Lung (tissue), 4 donors: ENCODE results near the gene BPIFB3. TPM values are rescaled to one million over a fixed set of nuclear protein-coding genes. Genes with fewer than 3 reads are reported as not detected.

Experiments used
- polyA plus RNA-seq, 2 donors: library from polyadenylated mRNA; stranded (reverse); fragments of 200-250 nt; gene quantifications; one replicate each; pipeline ENCODE4 v1.2.1, GENCODE V29; 2013
- total RNA-seq, 2 donors: library from RNA; depleted of rRNA in 1 of 2; stranded (reverse); fragments of >200 nt in 1 of 2; gene quantifications; one replicate each; pipeline ENCODE4 v1.2.1, GENCODE V29; 2014 to 2021
- donor health status: Bipolar disorder and iron deficiency.
- donor health status: healthy.
- donor health status: DM: yes; HTN: yes; CAD: no.

Gene BPIFB3
- total and polyA plus RNA-seq, 4 donors = not detected

Other genes with a start within 250 kb of the BPIFB3 start
- gene MAPRE1, start 233.9 kb upstream of the BPIFB3 start, total RNA-seq = 10 to 100 TPM; 78.5 to 90.6 TPM
- gene MAPRE1, start 233.9 kb upstream of the BPIFB3 start, polyA plus RNA-seq = 10 to 100 TPM; 26.7 to 77.3 TPM
- under 1 TPM; 0.57 to 0.83 TPM for gene EFCAB8, start 195.0 kb upstream of the BPIFB3 start, total RNA-seq
- under 1 TPM; 0.08 to 0.35 TPM for gene EFCAB8, start 195.0 kb upstream of the BPIFB3 start, polyA plus RNA-seq
- gene SUN5, start 49.5 kb upstream of the BPIFB3 start, total RNA-seq = not detected
- not detected for gene SUN5, start 49.5 kb upstream of the BPIFB3 start, polyA plus RNA-seq
- gene BPIFB2, start 46.2 kb upstream of the BPIFB3 start, total RNA-seq = 1 to 10 TPM; 2.3 to 3.0 TPM
- gene BPIFB2, start 46.2 kb upstream of the BPIFB3 start, polyA plus RNA-seq = under 1 TPM; 0.41 to 0.89 TPM
- not detected for gene BPIFB6, start 22.3 kb upstream of the BPIFB3 start, total RNA-seq
- gene BPIFB6, start 22.3 kb upstream of the BPIFB3 start, polyA plus RNA-seq = not detected
- gene BPIFB4, start 25.7 kb downstream of the BPIFB3 start, total RNA-seq = not detected
- gene BPIFB4, start 25.7 kb downstream of the BPIFB3 start, polyA plus RNA-seq = under 1 TPM in 1 of 2 donors, not detected in 1; 0.25 TPM
- gene BPIFA2, start 114.3 kb downstream of the BPIFB3 start, total RNA-seq = under 1 TPM in 1 of 2 donors, not detected in 1; 0.40 TPM
- gene BPIFA2, start 114.3 kb downstream of the BPIFB3 start, polyA plus RNA-seq = 1 to 10 TPM; 1.2 to 3.1 TPM
- gene BPIFA3, start 163.4 kb downstream of the BPIFB3 start, total RNA-seq = not detected
- not detected for gene BPIFA3, start 163.4 kb downstream of the BPIFB3 start, polyA plus RNA-seq
- gene BPIFA1, start 182.1 kb downstream of the BPIFB3 start, total RNA-seq = 10 to 100 TPM in 1 of 2 donors, under 1 TPM in 1; 0.48 to 59.6 TPM
- 100 to 1,000 TPM in 1 of 2 donors, 10 to 100 TPM in 1; 13.2 to 153 TPM for gene BPIFA1, start 182.1 kb downstream of the BPIFB3 start, polyA plus RNA-seq
- gene BPIFB1, start 229.3 kb downstream of the BPIFB3 start, total RNA-seq = 100 to 1,000 TPM in 1 of 2 donors, 10 to 100 TPM in 1; 61.9 to 445 TPM
- gene BPIFB1, start 229.3 kb downstream of the BPIFB3 start, polyA plus RNA-seq = 100 to 1,000 TPM; 251 to 333 TPM